ENCODE results near the gene UGP2.
"Not testable (repeated sequence)": the region's sequence is repeated elsewhere in the genome, so short reads cannot be mapped to it uniquely, and the experiment has no call there.

The UGP2 gene

GRCh38 chr2:63841254-63842022 lies at the start of gene UGP2:
Gene UGP2, plus strand, starts transcription at chr2:63841896. Its CDS starts 290 bp downstream, at chr2:63842186.
- peak; percentile 93 for DNase-seq

- DNase-seq = peak; percentile 45
Observed at GRCh38 chr2:63792530-63792929, 49.2 kb upstream of the UGP2 start.

- no peak for DNase-seq
Observed at GRCh38 chr2:63796366-63796765, 45.3 kb upstream of the UGP2 start.

- no peak for DNase-seq
Observed at GRCh38 chr2:63796796-63797195, 44.9 kb upstream of the UGP2 start.

DNA sequence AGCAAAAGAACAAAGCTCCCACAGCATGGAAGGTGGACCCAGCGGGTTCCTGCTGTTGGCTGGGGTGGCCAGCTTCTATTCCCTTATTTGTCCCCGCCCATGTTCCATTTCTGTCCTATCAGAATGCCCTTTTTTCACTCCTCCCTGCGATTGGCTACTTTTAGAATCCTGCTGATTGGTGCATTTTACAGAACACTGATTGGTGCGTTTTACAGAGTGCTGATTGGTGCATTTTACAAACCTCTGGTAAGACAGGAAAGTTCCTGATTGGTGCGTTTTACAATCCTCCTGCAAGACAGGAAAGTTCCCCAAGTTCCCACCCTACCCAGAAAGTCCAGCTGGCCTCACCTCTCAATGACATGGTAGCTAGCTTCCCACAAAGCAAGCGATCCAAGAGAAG lies 40.2 kb upstream of the UGP2 start:
- no peak for DNase-seq

GRCh38 chr2:63805412-63805811 lies 36.3 kb upstream of the UGP2 start:
- no peak for DNase-seq

- not testable (repeated sequence) for DNase-seq
Observed at GRCh38 chr2:63808036-63808435, 33.7 kb upstream of the UGP2 start.

GRCh38 chr2:63808911-63809310 lies 32.8 kb upstream of the UGP2 start:
- not testable (repeated sequence) for DNase-seq

- DNase-seq = no peak
Observed at GRCh38 chr2:63811063-63811462, 30.6 kb upstream of the UGP2 start.

- not testable (repeated sequence) for DNase-seq
Observed at GRCh38 chr2:63811870-63812269, 29.8 kb upstream of the UGP2 start.

- DNase-seq = no peak
Observed at GRCh38 chr2:63814114-63814513, 27.6 kb upstream of the UGP2 start.

- DNase-seq = no peak
Observed at GRCh38 chr2:63817382-63817781, 24.3 kb upstream of the UGP2 start.

DNA sequence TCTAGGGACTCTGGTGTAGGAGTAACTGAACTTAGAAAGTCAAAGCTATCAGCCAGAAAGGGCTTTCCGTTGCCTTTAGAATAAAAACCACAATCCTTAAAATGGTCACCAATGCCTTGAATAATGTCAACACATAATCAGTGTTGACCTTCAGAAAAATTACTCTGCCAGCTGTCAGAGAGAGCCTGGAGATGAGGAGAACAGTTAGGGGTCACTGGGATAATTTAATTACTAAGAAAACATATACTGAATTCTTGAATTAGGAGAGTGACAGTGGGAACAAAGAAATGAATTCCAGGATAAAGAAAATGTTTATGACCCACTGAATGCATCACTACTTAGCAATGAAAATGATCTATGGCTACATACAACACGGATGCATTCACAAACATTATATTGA lies 23.4 kb upstream of the UGP2 start:
- DNase-seq = no peak

DNA sequence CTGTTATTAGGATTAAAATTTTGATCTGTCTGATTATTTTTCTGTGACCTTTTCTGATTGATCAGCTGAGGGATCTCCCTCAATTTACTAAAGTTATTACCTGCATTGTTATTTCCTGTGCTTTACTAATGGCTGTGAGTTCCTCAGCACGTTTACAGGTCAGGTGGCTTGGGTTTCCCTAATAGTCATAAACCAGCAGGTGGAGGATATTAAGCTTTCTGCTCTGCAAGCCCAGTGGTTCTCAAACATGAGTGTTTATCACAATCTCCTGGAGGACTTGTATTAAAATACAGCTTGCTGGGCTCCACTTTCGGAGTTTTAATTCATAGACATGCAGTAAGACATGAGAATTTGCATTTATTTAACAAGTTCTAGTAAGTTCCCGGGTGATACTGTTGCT lies 22.4 kb upstream of the UGP2 start:
- peak; percentile 39 for DNase-seq

DNA sequence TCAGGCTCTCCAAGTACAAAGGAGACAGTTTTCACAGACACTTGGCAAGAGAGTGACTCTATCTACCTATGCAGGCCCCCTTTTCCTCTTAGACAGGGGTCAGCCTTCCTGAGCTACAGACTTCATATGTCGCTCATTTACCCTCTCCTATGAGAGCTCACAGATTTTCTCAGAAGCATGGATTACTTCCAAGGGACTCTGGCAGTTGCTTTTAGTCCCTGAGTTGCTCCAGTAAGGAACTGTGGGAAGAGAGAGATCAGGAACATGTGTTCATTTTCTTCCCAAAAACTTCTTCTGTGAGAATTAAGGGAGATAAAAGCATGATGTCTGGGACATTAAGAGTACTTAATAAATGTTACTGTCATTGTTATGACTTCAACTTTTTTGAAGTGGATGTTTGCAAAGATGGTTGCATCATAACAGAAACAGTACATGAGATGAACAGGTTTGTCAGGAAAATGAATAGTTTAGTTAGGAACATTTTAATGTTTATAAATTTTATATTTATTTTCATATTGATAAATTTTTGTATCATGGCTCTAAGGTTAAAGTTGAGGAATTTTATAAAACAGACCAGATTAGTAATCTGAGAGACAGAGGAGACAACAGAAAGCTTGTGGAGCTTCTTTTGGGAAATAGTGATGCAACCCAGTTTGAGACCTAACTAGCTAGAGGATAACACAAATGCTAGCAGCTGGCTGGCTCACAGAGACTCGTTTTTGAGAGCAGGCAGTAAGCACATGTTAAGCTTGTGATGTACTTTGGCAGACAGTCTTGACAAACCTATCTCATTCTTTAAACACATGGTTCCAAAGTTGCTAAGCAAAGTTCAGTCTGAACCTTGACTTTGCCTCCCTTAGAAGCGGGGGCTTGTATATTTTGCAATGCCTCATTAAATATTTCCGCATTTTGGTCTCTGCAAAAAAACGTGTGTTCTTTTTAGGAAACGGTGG lies 21.7 kb upstream of the UGP2 start:
- peak; percentile 41 for DNase-seq

DNA sequence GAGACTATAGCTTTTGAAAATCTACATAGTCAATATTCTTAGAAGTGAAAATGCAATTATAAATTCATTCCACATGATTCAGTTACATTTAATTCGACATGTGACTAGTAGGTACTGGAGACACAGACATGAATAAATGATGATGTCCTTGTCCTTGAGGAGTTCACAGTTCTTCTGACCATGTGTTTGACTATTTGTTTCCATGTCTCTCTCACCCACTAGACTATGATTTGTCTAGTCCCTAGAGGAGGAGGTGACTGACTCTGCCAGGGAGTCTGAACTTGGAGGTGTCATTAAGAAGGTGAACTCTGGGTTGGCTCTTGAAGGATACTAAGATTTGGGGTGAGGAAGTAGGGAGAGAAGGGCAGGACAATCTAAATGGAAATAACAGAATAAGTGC lies 20.7 kb upstream of the UGP2 start:
- DNase-seq = no peak

DNA sequence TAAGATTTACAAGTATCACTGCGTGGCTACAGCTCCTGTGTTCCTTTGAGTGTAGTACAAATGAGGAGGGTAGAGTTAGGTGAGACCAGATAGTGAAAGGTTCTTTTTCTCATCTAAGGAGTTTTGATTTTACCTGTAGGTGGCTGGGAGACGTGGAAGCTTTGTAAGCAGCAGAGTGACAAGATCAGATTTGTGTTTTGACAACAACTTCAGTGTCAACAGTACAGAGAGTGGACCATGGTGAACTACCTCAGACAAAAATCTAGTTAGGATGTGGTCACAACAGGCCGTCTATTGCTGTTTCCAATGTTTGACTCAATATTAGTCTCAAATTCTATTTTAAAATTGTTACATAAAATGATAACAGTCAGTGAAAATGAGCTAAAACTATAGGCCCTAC lies 20.3 kb upstream of the UGP2 start:
- no peak for DNase-seq

GRCh38 chr2:63822478-63822877 lies 19.2 kb upstream of the UGP2 start:
- DNase-seq = no peak

- DNase-seq = peak; percentile 10
Observed at GRCh38 chr2:63827749-63828148, 13.9 kb upstream of the UGP2 start.

DNA sequence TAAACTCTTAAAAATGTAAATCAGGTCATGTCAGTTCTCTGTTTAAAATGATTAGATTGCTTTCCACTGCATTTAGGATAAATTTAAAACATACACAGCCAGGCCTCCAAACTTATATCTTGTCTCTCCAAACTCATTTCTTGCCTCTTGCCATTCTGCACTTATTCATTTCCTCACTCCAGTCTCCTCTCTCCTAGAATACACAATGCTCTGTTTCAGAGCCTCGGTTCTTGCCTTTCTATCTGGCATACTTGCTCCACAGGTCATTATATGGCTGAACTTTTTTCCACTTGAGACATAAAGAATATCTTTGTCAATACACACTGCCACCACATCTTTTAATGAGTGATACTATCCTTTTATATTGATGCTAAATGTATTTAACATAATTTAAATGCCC lies 10.5 kb upstream of the UGP2 start:
- no peak for DNase-seq

DNA sequence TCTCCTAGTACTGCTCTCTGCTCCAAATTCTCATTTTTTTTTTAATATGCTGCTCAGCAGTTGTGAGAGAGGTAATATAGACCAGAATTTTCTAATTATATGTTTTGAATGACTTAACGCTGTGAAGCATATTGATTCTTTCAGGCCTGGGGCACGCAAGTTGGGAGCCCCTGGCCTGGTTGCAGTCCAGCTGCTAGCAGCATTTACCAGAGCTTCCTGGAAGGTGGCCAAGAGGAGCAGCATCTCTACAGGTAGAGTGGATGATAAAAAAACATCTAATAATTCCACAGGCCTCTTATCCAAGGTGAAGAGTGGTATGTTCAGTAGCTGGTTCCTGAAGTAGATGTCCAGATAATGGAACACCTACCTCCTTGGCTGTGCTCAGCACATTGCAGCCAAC lies 7.3 kb upstream of the UGP2 start:
- DNase-seq = peak; percentile 27

- no peak for DNase-seq
Observed at GRCh38 chr2:63837036-63837594, 4.6 kb upstream of the UGP2 start.

GRCh38 chr2:63840081-63840784 lies 1.5 kb upstream of the UGP2 start:
- peak; percentile 54 for DNase-seq
